Stimulated activated effector memory CD8-positive, alpha-beta T cell treated with anti-CD3 and anti-CD28 coated beads, Interleukin-12 subunit alpha, Interleukin-12 subunit beta, amount 100 ng/mL, for 72 hours (primary cell): ENCODE results near the gene AIPL1.

Experiments
- ATAC-seq: fragments of 150-1000 bp; cut with Tn5 transposase; 2 replicates; pipeline ENCODE4 v1.10.0; 2021
- DNase-seq, 2 donors: peaks; one replicate each; pipeline ENCODE4 v3.0.0; 2021 to 2022; ENCODE audit warnings: low spot score in 2 of 2
- H3K27ac Mint-ChIP-seq: one replicate; pipeline ENCODE4 v1.8.0; 2022; ENCODE audit warnings: mild to moderate bottlenecking, mixed read lengths
- H3K36me3 Mint-ChIP-seq: one replicate; pipeline ENCODE4 v1.8.0; 2022; ENCODE audit warnings: mild to moderate bottlenecking, mixed read lengths
- H3K4me1 Mint-ChIP-seq: one replicate; pipeline ENCODE4 v1.8.0; 2022; ENCODE audit warnings: mixed read lengths
- H3K4me3 Mint-ChIP-seq: one replicate; pipeline ENCODE4 v1.8.0; 2022; ENCODE audit warnings: mild to moderate bottlenecking, mixed read lengths
- H3K9me3 Mint-ChIP-seq: one replicate; pipeline ENCODE4 v1.8.0; 2022; ENCODE audit warnings: mixed read lengths

Gene AIPL1

GRCh38 chr17:6471531-6472465, 36.9 kb upstream of the AIPL1 start:
- no peaks in the 10 kb centered on the region for H3K36me3 Mint-ChIP-seq
- H3K4me3 Mint-ChIP-seq = no peak overlapping the region
- H3K27ac Mint-ChIP-seq = no peak overlapping the region
- DNase-seq (no peak), ATAC-seq (no peak)
- H3K4me1 Mint-ChIP-seq = peaks cover 6% of the 10 kb centered on the region
- no peaks in the 10 kb centered on the region for H3K9me3 Mint-ChIP-seq

GRCh38 chr17:6470751-6471521, 36.0 kb upstream of the AIPL1 start:
- no peaks in the 10 kb centered on the region for H3K9me3 Mint-ChIP-seq
- no peak overlapping the region for H3K27ac Mint-ChIP-seq
- ATAC-seq = no peak
- H3K4me1 Mint-ChIP-seq = peaks cover 6% of the 10 kb centered on the region
- no peak overlapping the region for H3K4me3 Mint-ChIP-seq
- no peak for DNase-seq
- no peaks in the 10 kb centered on the region for H3K36me3 Mint-ChIP-seq

GRCh38 chr17:6470146-6470718, 35.3 kb upstream of the AIPL1 start:
- Mint-ChIP-seq H3K36me3 (no peaks in the 10 kb centered on the region), H3K27ac (peak overlapping the region; percentile 55), H3K9me3 (no peaks in the 10 kb centered on the region), H3K4me1 (peaks cover 6% of the 10 kb centered on the region), H3K4me3 (no peak overlapping the region)
- ATAC-seq = no peak
- DNase-seq = no peak

DNA sequence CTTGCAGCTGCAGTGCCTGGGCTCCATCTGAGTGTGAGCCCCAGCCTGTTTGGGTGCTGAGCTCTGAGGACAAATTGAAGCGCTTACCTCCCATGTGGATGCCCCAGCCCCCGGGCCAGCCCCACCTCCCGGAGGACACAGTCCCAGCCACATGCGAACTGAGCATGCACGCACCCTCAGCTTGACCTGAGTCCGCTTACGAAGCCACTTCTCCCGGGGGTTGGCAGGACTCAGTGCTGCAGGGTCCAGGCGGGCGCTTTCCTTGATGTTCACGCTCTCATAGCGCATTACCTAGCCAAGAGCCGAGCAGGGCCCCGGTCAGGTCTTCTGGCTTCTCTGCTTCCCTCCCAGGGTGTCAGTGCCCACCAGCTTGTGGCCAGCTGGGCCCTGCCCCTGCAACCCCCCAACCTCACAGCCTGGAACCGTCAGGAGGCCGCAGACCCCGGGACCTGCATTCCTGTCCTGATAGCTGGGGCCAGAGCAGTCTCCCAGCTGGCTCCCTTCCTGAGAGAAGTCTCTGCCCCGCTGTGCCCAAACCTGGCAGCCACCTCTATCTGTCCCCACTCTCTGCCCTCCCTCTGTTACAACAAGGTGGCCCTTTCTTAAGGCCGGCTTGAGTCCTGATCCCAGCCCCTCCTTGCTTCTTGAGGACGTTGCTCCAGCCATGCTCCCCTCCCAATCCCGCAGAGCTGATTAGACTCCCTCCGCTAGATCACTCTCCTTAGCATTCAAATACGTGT, 33.3 kb upstream of the AIPL1 start:
- H3K36me3 Mint-ChIP-seq = no peaks in the 10 kb centered on the region
- peaks cover 5% of the 10 kb centered on the region for H3K4me1 Mint-ChIP-seq
- H3K4me3 Mint-ChIP-seq = no peak overlapping the region
- no peak overlapping the region for H3K27ac Mint-ChIP-seq
- DNase-seq (no peak), ATAC-seq (peak; percentile 16)
- H3K9me3 Mint-ChIP-seq = no peaks in the 10 kb centered on the region

GRCh38 chr17:6467567-6467966, 32.6 kb upstream of the AIPL1 start:
- no peaks in the 10 kb centered on the region for H3K36me3 Mint-ChIP-seq
- ATAC-seq (no peak), DNase-seq (no peak)

DNA sequence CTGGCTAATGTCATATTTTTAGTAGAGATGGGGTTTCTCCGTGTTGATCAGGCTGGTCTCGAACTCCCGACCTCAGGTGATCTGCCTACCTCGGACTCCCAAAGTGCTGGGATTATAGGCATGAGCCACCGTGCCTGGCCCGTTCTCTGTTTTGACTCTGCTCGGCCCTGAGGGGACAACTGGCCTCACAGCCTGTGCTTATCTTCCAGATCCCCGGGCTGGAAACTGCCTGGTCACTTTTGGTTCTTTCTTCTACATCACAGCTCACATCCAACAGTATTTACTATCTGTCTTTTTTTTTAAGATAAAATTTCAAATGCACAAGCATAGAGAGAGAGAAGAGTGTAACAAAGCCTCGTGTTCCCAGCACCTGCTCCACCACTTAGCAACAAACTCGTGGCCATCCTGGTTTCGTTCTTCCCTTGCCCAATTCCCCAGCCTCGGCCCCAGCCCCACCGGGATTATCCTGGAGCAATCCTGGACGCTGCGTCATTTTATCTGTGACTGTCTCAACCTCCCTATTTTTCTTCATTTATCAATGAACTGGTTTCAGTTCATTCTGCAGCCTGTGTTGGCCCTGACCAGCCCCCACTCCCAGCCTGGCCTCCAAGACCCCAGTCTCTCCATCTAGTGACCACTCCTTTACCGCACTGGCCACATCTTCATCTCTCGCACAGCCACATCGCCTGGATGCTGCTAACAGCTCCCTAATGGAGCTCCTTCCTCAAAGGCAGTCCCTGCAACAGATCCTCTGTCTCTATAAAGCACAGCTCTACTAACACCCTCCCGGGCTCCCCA, 30.5 kb upstream of the AIPL1 start:
- no peaks in the 10 kb centered on the region for H3K9me3 Mint-ChIP-seq
- H3K4me3 Mint-ChIP-seq = no peak overlapping the region
- DNase-seq = no peak
- ATAC-seq = no peak
- H3K36me3 Mint-ChIP-seq = no peaks in the 10 kb centered on the region
- H3K4me1 Mint-ChIP-seq = peaks cover 14% of the 10 kb centered on the region
- H3K27ac Mint-ChIP-seq = no peak overlapping the region

More at GRCh38 chr17:6467567-6467966, 32.6 kb upstream of the AIPL1 start:
- Mint-ChIP-seq H3K9me3 (no peaks in the 10 kb centered on the region), H3K4me3 (no peak overlapping the region), H3K27ac (no peak overlapping the region), H3K4me1 (peaks cover under 1% of the 10 kb centered on the region)

DNA sequence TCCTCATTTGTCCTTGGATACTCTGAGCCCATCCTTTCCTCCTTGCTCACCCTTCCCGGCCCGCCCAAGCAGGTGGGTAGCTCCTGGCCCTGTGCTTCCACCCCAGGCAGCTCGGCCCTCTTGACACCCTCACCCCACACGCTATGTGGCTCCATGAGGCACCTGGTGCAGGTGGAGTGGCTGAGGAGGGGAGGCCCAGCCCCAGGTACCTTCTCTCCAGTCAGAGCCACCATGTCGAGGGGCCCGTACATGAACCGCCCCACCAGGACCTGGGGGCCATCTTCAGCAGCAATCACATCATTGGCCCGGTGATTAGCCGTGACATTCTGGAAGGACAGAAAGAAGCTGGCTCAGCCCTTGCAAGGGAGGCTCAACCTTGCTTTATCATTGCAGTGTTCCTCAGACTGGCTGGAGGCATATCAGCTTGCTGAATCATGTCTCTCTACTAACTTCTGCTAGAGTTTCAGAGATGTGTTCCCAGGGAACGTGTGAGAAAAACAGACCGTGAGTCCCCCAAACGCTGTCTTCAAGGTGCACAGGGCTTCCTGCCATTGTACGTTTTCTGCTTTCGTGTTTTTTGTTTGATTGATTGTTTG, 29.6 kb upstream of the AIPL1 start:
- ATAC-seq (no peak), DNase-seq (no peak)
- H3K4me1 Mint-ChIP-seq = peaks cover 14% of the 10 kb centered on the region
- no peaks in the 10 kb centered on the region for H3K9me3 Mint-ChIP-seq
- H3K27ac Mint-ChIP-seq = no peak overlapping the region
- no peak overlapping the region for H3K4me3 Mint-ChIP-seq
- no peaks in the 10 kb centered on the region for H3K36me3 Mint-ChIP-seq

DNA sequence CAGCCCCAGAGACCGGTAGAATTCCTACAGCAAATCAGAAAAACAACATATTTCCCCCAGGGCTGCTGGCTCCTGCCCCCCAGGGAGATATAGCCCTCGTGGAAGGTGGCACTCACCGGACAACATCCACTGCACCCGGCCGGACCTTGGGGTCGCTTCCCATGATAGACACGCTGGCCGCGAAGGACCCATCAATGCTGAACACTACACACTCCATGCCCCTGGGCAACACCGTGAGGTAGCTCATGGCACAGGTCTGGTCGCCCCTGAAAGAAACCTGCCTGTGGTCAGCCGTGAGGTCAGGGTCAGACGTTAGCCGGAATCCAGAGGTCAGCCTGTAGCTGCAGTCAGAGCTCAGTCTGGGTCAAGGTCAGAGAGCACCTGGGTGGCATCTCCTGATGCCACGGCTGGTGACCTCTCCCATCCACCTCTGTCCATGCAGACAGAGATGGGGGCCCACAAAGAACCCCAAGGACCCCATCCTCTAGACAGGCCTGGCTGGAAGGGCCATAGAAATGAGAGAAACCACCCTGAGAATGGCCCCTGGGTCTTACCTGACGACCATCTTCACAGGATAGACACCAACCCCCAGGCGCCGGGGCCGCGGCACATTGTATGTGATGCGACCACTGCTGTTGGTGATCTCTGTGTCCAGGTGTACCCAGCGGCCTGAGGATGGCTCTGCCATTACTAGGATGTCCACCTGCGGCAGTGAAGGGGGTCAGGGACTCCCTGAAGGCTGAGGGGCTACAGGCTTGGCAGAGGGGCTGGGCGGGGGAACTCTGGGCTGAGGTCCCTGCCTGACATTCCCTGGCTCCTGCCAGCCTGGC, 28.9 kb upstream of the AIPL1 start:
- peaks cover 14% of the 10 kb centered on the region for H3K4me1 Mint-ChIP-seq
- ATAC-seq = no peak
- H3K27ac Mint-ChIP-seq = no peak overlapping the region
- H3K4me3 Mint-ChIP-seq = no peak overlapping the region
- H3K9me3 Mint-ChIP-seq = no peaks in the 10 kb centered on the region
- DNase-seq = no peak
- H3K36me3 Mint-ChIP-seq = no peaks in the 10 kb centered on the region

DNA sequence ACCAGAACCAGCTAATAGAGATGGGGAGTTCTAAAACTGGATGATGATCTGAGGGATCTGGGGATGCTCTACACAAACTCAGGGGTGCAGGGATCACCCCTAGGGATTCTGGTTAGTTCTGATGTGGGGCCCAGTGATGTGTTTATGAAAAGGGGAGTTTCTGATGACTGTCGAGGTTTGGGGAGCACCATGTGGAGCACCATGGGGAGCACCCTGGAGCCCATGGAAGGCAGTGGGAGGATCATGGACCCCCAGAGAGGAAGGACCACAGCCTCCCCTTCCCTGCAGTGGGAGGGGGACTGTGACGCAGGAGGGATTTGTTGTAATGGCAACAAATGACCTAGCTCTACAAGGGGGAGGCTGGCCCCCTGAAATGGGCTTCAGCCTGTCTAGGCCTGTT, 27.8 kb upstream of the AIPL1 start:
- Mint-ChIP-seq H3K4me1 (peaks cover 14% of the 10 kb centered on the region), H3K9me3 (no peaks in the 10 kb centered on the region), H3K27ac (peak overlapping the region; percentile 18), H3K36me3 (no peaks in the 10 kb centered on the region), H3K4me3 (no peak overlapping the region)
- DNase-seq (no peak), ATAC-seq (no peak)

- no peaks in the 10 kb centered on the region for H3K9me3 Mint-ChIP-seq
- no peak overlapping the region for H3K4me3 Mint-ChIP-seq
- no peaks in the 10 kb centered on the region for H3K36me3 Mint-ChIP-seq
- ATAC-seq (peak; percentile 50), DNase-seq (no peak)
- H3K4me1 Mint-ChIP-seq = peaks cover 19% of the 10 kb centered on the region
- H3K27ac Mint-ChIP-seq = peak overlapping the region; percentile 18
Observed at GRCh38 chr17:6461792-6462524, 27.0 kb upstream of the AIPL1 start.

DNA sequence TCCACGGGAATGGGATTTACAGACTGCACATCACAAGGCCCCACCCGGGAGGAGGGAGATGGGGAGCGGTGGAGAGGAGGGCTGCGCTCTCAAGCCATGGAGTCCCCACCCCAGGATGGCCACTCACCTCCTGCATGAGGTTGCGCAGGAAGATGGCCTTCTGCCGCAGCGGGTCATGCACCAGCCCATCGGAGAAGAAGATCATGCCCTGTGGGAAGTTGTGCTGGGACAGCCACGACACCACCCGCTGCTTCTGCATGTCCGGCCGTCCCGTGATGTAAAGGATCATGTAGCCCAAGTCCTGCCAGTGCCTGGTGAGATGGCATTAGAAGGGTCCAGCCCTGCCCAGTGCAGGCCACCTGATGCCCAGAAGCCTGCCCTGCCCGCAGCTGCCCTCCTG, 26.3 kb upstream of the AIPL1 start:
- no peaks in the 10 kb centered on the region for H3K36me3 Mint-ChIP-seq
- peaks cover 26% of the 10 kb centered on the region for H3K4me1 Mint-ChIP-seq
- no peak for DNase-seq
- no peaks in the 10 kb centered on the region for H3K9me3 Mint-ChIP-seq
- no peak for ATAC-seq
- H3K4me3 Mint-ChIP-seq = no peak overlapping the region
- no peak overlapping the region for H3K27ac Mint-ChIP-seq

DNA sequence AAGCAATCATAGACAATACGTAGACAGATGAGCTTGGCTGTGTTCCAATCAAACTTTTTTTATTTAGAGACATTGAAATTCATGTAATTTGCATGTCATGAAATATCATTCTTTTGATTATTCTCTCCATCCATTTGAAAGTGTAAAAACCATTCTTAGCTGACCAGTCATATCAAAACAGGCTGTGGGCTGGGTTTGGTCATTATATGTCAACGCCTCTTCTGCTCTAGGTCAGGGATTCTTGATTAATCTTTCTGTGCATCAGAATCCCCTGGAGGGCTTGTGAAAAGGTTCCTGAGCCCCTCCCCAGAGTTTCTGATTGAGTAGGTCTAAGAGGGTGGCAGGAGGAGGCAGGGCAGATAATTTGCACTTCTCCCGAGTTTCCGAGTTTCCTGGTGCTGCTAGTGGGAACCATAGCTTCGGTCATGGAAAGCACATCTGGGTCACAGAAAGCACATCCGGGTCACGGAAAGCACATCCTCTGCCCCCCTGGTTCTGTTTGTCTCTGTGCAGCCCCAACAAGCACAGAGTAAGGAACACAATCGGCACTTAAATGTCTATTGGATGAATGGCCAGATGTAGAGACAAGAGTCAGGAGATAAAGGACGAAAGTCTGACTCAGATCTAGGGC, 25.7 kb upstream of the AIPL1 start:
- DNase-seq (no peak), ATAC-seq (peak; percentile 40)
- H3K36me3 Mint-ChIP-seq = no peaks in the 10 kb centered on the region
- no peaks in the 10 kb centered on the region for H3K9me3 Mint-ChIP-seq
- H3K4me1 Mint-ChIP-seq = peaks cover 28% of the 10 kb centered on the region
- no peak overlapping the region for H3K4me3 Mint-ChIP-seq
- no peak overlapping the region for H3K27ac Mint-ChIP-seq
